ENCODE results near the gene STOX1. TPM values are rescaled to one million over a fixed set of nuclear protein-coding genes. Genes with fewer than 3 reads are reported as not detected.

The STOX1 gene
- total and polyA plus RNA-seq, 2 of the 8 experiments (the other 6 are each of a cell fraction or from before 2014, with no cell fraction given) = 0.92 to 2.6 TPM

DNA sequence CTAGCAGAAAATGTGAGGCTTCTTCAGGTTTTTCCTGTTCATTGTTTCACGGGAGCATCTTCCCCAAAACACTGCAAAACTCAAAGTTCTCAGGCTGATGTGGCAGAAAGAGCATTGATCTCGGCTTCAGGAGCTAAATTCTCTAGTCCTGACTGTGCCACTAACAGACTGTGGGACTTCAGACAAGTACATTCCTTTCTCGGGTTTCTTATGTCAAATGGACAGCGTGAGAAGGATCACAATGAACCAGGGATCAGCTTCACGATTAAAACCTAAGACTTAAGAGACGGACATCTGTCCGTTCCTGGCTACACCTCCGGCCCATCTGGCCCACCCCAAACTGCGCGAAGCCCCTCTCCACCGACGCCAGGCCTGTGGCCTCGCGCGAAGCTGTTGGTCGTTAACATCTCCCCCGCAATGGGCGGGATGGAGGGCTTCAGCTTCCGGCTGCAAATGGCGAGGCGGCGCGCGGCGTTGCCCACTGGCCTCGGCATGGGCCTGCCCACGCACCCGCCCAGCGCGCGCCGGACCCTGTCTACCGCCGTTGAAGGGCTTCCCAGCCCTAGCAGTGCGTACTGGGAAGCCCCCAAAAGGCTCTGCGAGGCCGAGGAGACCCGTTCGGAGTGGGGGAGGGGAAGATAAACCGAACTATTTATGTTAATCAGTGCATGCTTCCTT, 73.2 kb downstream of the STOX1 start (continued):
- TF ChIP-seq EZH2 (IDR thresholded peaks at IDR 0.05; ENCODE audit: low read depth, low read length, severe bottlenecking) = no peak
- TF ChIP-seq KDM5A (IDR thresholded peaks at IDR 0.05; ENCODE audit: low read length) = no peak
- no peak for TF ChIP-seq CHD7 (IDR thresholded peaks at IDR 0.05; ENCODE audit: insufficient replicate concordance, low read length)
- no peak for TF ChIP-seq ATF3 (IDR thresholded peaks at IDR 0.05; ENCODE audit: insufficient read depth, low read depth, low read length)
- peak; percentile 75; the same call in 1 of the 2 replicates for TF ChIP-seq YY1 (IDR thresholded peaks at IDR 0.05; ENCODE audit: low read depth, low read length)
- TF ChIP-seq CHD2 (IDR thresholded peaks at IDR 0.05; ENCODE audit: low read length) = peak; percentile 72
- peak; percentile 59 for TF ChIP-seq KDM4A (IDR thresholded peaks at IDR 0.05; ENCODE audit: low read depth, low read length, severe bottlenecking)
- TF ChIP-seq BRCA1 (IDR thresholded peaks at IDR 0.05; ENCODE audit: low read depth, low read length) = peak; percentile 12; the same call in 1 of the 2 replicates
- 0 out of 2 replicates have a peak, but pooled peaks have one; percentile 41 for TF ChIP-seq GABPA (IDR thresholded peaks at IDR 0.05; ENCODE audit: borderline replicate concordance, insufficient read depth, low read length)
- no peak for TF ChIP-seq RXRA (IDR thresholded peaks at IDR 0.05; ENCODE audit: insufficient read depth, low read depth, low read length)

All from H1 (cell line).